Left lobe of liver (tissue), 2 donors: ENCODE measurements around the gene SLC6A19. TPM values are rescaled to one million over a fixed set of nuclear protein-coding genes. Genes with fewer than 3 reads are reported as not detected.
"Not testable (repeated sequence)": the region's sequence is repeated elsewhere in the genome, so short reads cannot be mapped to it uniquely, and the experiment has no call there.

Experiments used
- ATAC-seq: fragments of 200-7000 bp; cut with Tn5 transposase; one replicate; pipeline ENCODE4 v1.9.1; 2020; ENCODE audit warnings: mild to moderate bottlenecking, moderate library complexity
- DNase-seq: peaks from one replicate; pipeline ENCODE4 v3.0.0-alpha.2; 2020; ENCODE audit warnings: low spot score
- total RNA-seq: library from RNA; stranded (reverse); gene quantifications from one replicate; pipeline ENCODE4 v1.2.1, GENCODE V29; 2021
- donor health status: DM: no; HTN: no; CAD: no; lungs with moderate emphysema.
- donor health status: DM: no; HTN: yes; CAD: no.

SLC6A19 gene
- total RNA-seq, 1 donor from 2014 or later, result 0.73 TPM

GRCh38 chr5:1261643-1262042 lies 60.2 kb downstream of the SLC6A19 start:
- ATAC-seq, result no peak

GRCh38 chr5:1262381-1262780 lies 61.0 kb downstream of the SLC6A19 start:
- ATAC-seq, result no peak

More at GRCh38 chr5:1261643-1262042, 60.2 kb downstream of the SLC6A19 start:
- DNase-seq, result no peak

GRCh38 chr5:1264211-1264610 lies 62.8 kb downstream of the SLC6A19 start:
- ATAC-seq, result no peak
- DNase-seq, result no peak

More at GRCh38 chr5:1262381-1262780, 61.0 kb downstream of the SLC6A19 start:
- no peak for DNase-seq

GRCh38 chr5:1265026-1265425 lies 63.6 kb downstream of the SLC6A19 start:
- ATAC-seq (no peak), DNase-seq (no peak)

GRCh38 chr5:1265461-1266455 lies 64.4 kb downstream of the SLC6A19 start:
- DNase-seq (no peak), ATAC-seq (no peak)

- ATAC-seq, result no peak
Observed at GRCh38 chr5:1266791-1267190, 65.4 kb downstream of the SLC6A19 start.

GRCh38 chr5:1267464-1267863 lies 66.1 kb downstream of the SLC6A19 start:
- DNase-seq, ATAC-seq: not testable (repeated sequence)

More at GRCh38 chr5:1266791-1267190, 65.4 kb downstream of the SLC6A19 start:
- DNase-seq, result no peak

- no peak for DNase-seq
- no peak for ATAC-seq
Observed at GRCh38 chr5:1268056-1268455, 66.7 kb downstream of the SLC6A19 start.

- ATAC-seq (no peak), DNase-seq (no peak)
Observed at GRCh38 chr5:1268666-1269065, 67.3 kb downstream of the SLC6A19 start.

- ATAC-seq (no peak), DNase-seq (no peak)
Observed at GRCh38 chr5:1270426-1270825, 69.0 kb downstream of the SLC6A19 start.

GRCh38 chr5:1270933-1271914 lies 69.8 kb downstream of the SLC6A19 start:
- DNase-seq (no peak), ATAC-seq (no peak)

GRCh38 chr5:1272201-1272600 lies 70.8 kb downstream of the SLC6A19 start:
- ATAC-seq (no peak), DNase-seq (no peak)

GRCh38 chr5:1273745-1274144 lies 72.3 kb downstream of the SLC6A19 start:
- DNase-seq (no peak), ATAC-seq (no peak)

- DNase-seq (no peak), ATAC-seq (no peak)
Observed at GRCh38 chr5:1274471-1274870, 73.1 kb downstream of the SLC6A19 start.

Other genes with a start within 250 kb of the SLC6A19 start
- 1.6 TPM for gene NKD2, start 192.8 kb upstream of the SLC6A19 start, total RNA-seq
- 56.5 TPM for gene SLC12A7, start 89.5 kb upstream of the SLC6A19 start, total RNA-seq
- gene SLC6A18, start 23.8 kb downstream of the SLC6A19 start, total RNA-seq, result not detected
- gene TERT, start 93.5 kb downstream of the SLC6A19 start, total RNA-seq, result 0.10 TPM
- 147 TPM for gene CLPTM1L, start 143.5 kb downstream of the SLC6A19 start, total RNA-seq
- gene SLC6A3, start 243.8 kb downstream of the SLC6A19 start, total RNA-seq, result not detected